GM21390 (cell line): ENCODE results near the gene ZNF225.
"Not testable (repeated sequence)": the region's sequence is repeated elsewhere in the genome, so short reads cannot be mapped to it uniquely, and the experiment has no call there.

Source experiments
- ATAC-seq: cut with Tn5 transposase; IDR thresholded peaks from one replicate; pipeline ENCODE4 v1.9.1; 2021; ENCODE audit not compliant: unreplicated experiment

ZNF225 gene

GRCh38 chr19:44156475-44156874 is 43.3 kb downstream of the ZNF225 start:
- no peak for ATAC-seq

GRCh38 chr19:44163789-44164188 is 50.6 kb downstream of the ZNF225 start:
- no peak for ATAC-seq

GRCh38 chr19:44164327-44164672 is 51.1 kb downstream of the ZNF225 start:
- ATAC-seq = no peak

GRCh38 chr19:44164673-44165512 is 51.7 kb downstream of the ZNF225 start, which contains the start of gene ZNF226:
ZNF226 (plus strand) TSS chr19:44165100; CDS start chr19:44170081, 4,981 bp downstream.
- ATAC-seq = peak; percentile 82

GRCh38 chr19:44170660-44171059 is 57.5 kb downstream of the ZNF225 start:
- not testable (repeated sequence) for ATAC-seq

- ATAC-seq = no peak
These were observed 63.4 kb downstream of the ZNF225 start for GRCh38 chr19:44176590-44176989.

- ATAC-seq = no peak
These were observed 67.8 kb downstream of the ZNF225 start for GRCh38 chr19:44180968-44181367.

GRCh38 chr19:44182145-44182544 is 68.9 kb downstream of the ZNF225 start:
- no peak for ATAC-seq
